ENCODE results near the gene AOPEP.

The AOPEP gene

GRCh38 chr9:94920420-94921091, 194.1 kb downstream of the AOPEP start (continued):
- TF ChIP-seq GLI2 (tag by site-specific recombination; IDR thresholded peaks at IDR 0.05; ENCODE audit: borderline replicate concordance, low read depth) (no peak), ZXDB (tag by site-specific recombination; IDR thresholded peaks at IDR 0.05) (no peak), ZNF623 (tag by site-specific recombination; IDR thresholded peaks at IDR 0.05) (no peak), ZBTB1 (tag by site-specific recombination; IDR thresholded peaks at IDR 0.05) (no peak)

DNA sequence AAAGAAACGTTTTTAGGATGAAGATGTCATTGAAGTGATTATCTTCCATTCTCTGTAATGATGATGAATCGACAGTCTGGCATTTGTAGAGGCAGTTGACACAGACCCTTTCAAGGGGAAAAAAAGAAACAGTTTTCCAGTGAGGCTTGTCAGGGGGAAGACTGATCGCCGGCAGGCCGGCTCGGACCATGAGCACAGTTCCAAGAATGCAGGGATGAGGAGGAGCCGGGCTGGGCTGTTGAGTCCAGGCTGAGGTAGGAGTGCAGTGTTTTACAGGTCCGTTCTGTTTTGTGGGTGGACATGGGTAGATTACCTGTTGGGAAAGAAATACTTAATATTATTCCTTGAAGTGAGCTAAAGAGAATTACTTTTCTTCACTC, 194.6 kb downstream of the AOPEP start:
- TF ChIP-seq ZBTB48 (tag by site-specific recombination; IDR thresholded peaks at IDR 0.05) (no peak), ZSCAN16 (tag by site-specific recombination; IDR thresholded peaks at IDR 0.05) (no peak), ZNF335 (tag by site-specific recombination; conservative IDR thresholded peaks at IDR 0.05) (no peak), ZBTB21 (tag by site-specific recombination; IDR thresholded peaks at IDR 0.05) (no peak), ZNF561 (tag by site-specific recombination; IDR thresholded peaks at IDR 0.05; ENCODE audit: borderline replicate concordance) (no peak)
- peaks cover 3% of the 10 kb centered on the region; the same call in 1 of the 2 replicates for H3K4me1 ChIP-seq (ENCODE audit: control insufficient read depth, insufficient read depth, low read length)
- CTCF ChIA-PET, result interaction anchor here (1.8 kb wide), 1 partner anchor 207 kb away, joined by 6 read pairs; no protein-coding TSS in a partner anchor
- POLR2A ChIA-PET, result no interaction called here
- no peak overlapping the region for H3K27ac ChIP-seq (ENCODE audit: extremely low read depth, low read depth, low read length)
- no peak overlapping the region for H3K4me3 ChIP-seq (ENCODE audit: low read depth, low read length)
- no peaks in the 10 kb centered on the region for H3K36me3 ChIP-seq (ENCODE audit: control insufficient read depth in 2 of 2, insufficient read depth in 1 of 2, low read length in 2 of 2)
- H3K9me3 ChIP-seq (ENCODE audit: control insufficient read depth, insufficient read depth, low read depth, low read length), result no peaks in the 10 kb centered on the region

DNA sequence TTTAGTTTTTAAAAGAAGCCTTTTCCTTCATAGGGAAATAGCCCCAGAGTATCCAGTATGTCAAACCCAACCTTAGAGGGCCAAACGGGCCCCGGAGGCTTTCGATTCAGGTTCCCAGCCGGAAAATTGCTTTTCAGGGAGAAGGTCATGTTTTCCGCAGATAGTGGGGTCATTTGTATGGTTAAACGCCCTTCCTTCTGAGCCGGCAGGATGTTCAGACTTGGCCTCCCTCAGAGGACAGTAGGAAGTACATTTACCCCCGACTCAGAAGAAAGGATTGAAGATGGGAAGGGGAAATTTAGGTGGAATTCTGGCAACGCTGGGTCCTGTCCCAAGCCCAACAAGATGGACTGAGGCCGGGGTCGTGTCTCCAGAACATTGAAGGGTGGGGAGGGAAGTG, 195.2 kb downstream of the AOPEP start:
- H3K4me1 ChIP-seq (ENCODE audit: control insufficient read depth, insufficient read depth, low read length), result peaks cover 3% of the 10 kb centered on the region; the same call in 1 of the 2 replicates
- TF ChIP-seq ZBTB20 (tag by site-specific recombination; IDR thresholded peaks at IDR 0.05), result no peak
- no peak for TF ChIP-seq BCL6B (tag by site-specific recombination; IDR thresholded peaks at IDR 0.05)
- TF ChIP-seq ZNF157 (tag by site-specific recombination; IDR thresholded peaks at IDR 0.05), result no peak
- no peak for TF ChIP-seq ZNF184 (tag by site-specific recombination; IDR thresholded peaks at IDR 0.05)
- no peak for TF ChIP-seq ZNF138 (tag by site-specific recombination; IDR thresholded peaks at IDR 0.05; ENCODE audit: borderline replicate concordance)
- no peak for TF ChIP-seq ZNF514 (tag by site-specific recombination; IDR thresholded peaks at IDR 0.05)
- no peak for TF ChIP-seq ZNF629 (tag by site-specific recombination; IDR thresholded peaks at IDR 0.05)
- no peak for TF ChIP-seq ZNF776 (tag by site-specific recombination; IDR thresholded peaks at IDR 0.05; ENCODE audit: borderline replicate concordance)
- TF ChIP-seq ZNF560 (tag by site-specific recombination; IDR thresholded peaks at IDR 0.05; ENCODE audit: borderline replicate concordance), result no peak
- TF ChIP-seq ZNF549 (tag by site-specific recombination; IDR thresholded peaks at IDR 0.05), result no peak
- no peak for TF ChIP-seq ZNF266 (tag by site-specific recombination; IDR thresholded peaks at IDR 0.05; ENCODE audit: low read depth)
- TF ChIP-seq, protein P1, sequence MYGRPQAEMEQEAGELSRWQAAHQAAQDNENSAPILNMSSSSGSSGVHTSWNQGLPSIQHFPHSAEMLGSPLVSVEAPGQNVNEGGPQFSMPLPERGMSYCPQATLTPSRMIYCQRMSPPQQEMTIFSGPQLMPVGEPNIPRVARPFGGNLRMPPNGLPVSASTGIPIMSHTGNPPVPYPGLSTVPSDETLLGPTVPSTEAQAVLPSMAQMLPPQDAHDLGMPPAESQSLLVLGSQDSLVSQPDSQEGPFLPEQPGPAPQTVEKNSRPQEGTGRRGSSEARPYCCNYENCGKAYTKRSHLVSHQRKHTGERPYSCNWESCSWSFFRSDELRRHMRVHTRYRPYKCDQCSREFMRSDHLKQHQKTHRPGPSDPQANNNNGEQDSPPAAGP (tag by site-specific recombination; IDR thresholded peaks at IDR 0.05), result no peak
- TF ChIP-seq ZNF555 (tag by site-specific recombination; conservative IDR thresholded peaks at IDR 0.05), result no peak
- TF ChIP-seq, protein P2, sequence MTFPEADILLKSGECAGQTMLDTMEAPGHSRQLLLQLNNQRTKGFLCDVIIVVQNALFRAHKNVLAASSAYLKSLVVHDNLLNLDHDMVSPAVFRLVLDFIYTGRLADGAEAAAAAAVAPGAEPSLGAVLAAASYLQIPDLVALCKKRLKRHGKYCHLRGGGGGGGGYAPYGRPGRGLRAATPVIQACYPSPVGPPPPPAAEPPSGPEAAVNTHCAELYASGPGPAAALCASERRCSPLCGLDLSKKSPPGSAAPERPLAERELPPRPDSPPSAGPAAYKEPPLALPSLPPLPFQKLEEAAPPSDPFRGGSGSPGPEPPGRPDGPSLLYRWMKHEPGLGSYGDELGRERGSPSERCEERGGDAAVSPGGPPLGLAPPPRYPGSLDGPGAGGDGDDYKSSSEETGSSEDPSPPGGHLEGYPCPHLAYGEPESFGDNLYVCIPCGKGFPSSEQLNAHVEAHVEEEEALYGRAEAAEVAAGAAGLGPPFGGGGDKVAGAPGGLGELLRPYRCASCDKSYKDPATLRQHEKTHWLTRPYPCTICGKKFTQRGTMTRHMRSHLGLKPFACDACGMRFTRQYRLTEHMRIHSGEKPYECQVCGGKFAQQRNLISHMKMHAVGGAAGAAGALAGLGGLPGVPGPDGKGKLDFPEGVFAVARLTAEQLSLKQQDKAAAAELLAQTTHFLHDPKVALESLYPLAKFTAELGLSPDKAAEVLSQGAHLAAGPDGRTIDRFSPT (tag by site-specific recombination; IDR thresholded peaks at IDR 0.05), result no peak
- no peaks in the 10 kb centered on the region for H3K36me3 ChIP-seq (ENCODE audit: control insufficient read depth in 2 of 2, insufficient read depth in 1 of 2, low read length in 2 of 2)
- H3K9me3 ChIP-seq (ENCODE audit: control insufficient read depth, insufficient read depth, low read depth, low read length), result no peaks in the 10 kb centered on the region
- no peak overlapping the region for H3K27ac ChIP-seq (ENCODE audit: extremely low read depth, low read depth, low read length)
- ChIA-PET CTCF (interaction anchor here (1.8 kb wide), 1 partner anchor 206 kb away, joined by 6 read pairs; no protein-coding TSS in a partner anchor), POLR2A (no interaction called here)
- H3K4me3 ChIP-seq (ENCODE audit: low read depth, low read length), result no peak overlapping the region

Measured in HEK293 (cell line).